HEK293T (cell line): ENCODE measurements around the gene PPOX.
A peak's percentile ranks its signal among the peaks of the same experiment; 100 is the strongest.

Source experiments
- CTCF ChIA-PET: fragments of 350-600 bp; formaldehyde crosslinking; extraction: SDS; loops from one replicate; lab custom pipeline; 2021; ENCODE audit warnings: antibody characterized with exemption, inconsistent platforms; lab: Yijun Ruan, JAX
- POLR2A ChIA-PET: fragments of 350-600 bp; formaldehyde crosslinking; extraction: SDS; loops from one replicate; lab custom pipeline; 2020; ENCODE audit warnings: antibody characterized with exemption, inconsistent platforms; lab: Yijun Ruan, JAX
- DNase-seq: peaks from one replicate; pipeline ENCODE4 v3.0.0; 2012; ENCODE audit warnings: mixed read lengths; ENCODE audit errors: extremely low spot score
- ARNT ChIP-seq: fragments of 450-650 bp; IDR thresholded peaks from 2 replicates; pipeline ENCODE4 v1.6.1; 2017; ENCODE audit warnings: mild to moderate bottlenecking
- BHLHE40 ChIP-seq: fragments of 450-650 bp; IDR thresholded peaks from 2 replicates; pipeline ENCODE4 v1.6.1; 2016; ENCODE audit warnings: mild to moderate bottlenecking, moderate library complexity, borderline replicate concordance
- CTBP1 ChIP-seq: fragments of 450-650 bp; IDR thresholded peaks from 2 replicates; pipeline ENCODE4 v1.6.1; 2016; ENCODE audit warnings: borderline replicate concordance
- ELF4 ChIP-seq: fragments of 450-650 bp; IDR thresholded peaks from 2 replicates; pipeline ENCODE4 v1.6.1; 2017; ENCODE audit warnings: antibody characterized with exemption
- FOXA1 ChIP-seq: fragments of 450-650 bp; IDR thresholded peaks from 2 replicates; pipeline ENCODE4 v1.6.1; 2016; ENCODE audit warnings: mild to moderate bottlenecking
- FOXK2 ChIP-seq: fragments of 450-650 bp; IDR thresholded peaks from 2 replicates; pipeline ENCODE4 v1.6.1; 2016; ENCODE audit warnings: mild to moderate bottlenecking
- FOXM1 ChIP-seq: fragments of 450-650 bp; IDR thresholded peaks from 2 replicates; pipeline ENCODE4 v1.6.1; 2017; ENCODE audit warnings: mild to moderate bottlenecking, borderline replicate concordance
- HDGF ChIP-seq: fragments of 450-650 bp; IDR thresholded peaks from 2 replicates; pipeline ENCODE4 v1.6.1; 2017; ENCODE audit warnings: antibody characterized with exemption, borderline replicate concordance
- L3MBTL2 ChIP-seq: fragments of 450-650 bp; conservative IDR thresholded peaks from 2 replicates; pipeline ENCODE4 v1.6.1; 2016; ENCODE audit warnings: mild to moderate bottlenecking
- LEF1 ChIP-seq: fragments of 450-650 bp; IDR thresholded peaks from 2 replicates; pipeline ENCODE4 v1.6.1; 2017; ENCODE audit warnings: mild to moderate bottlenecking, borderline replicate concordance
- NFRKB ChIP-seq: fragments of 450-650 bp; IDR thresholded peaks from 2 replicates; pipeline ENCODE4 v1.6.1; 2016; ENCODE audit warnings: mild to moderate bottlenecking, moderate library complexity
- PKNOX1 ChIP-seq: fragments of 450-650 bp; IDR thresholded peaks from 2 replicates; pipeline ENCODE4 v1.6.1; 2016
- SP1 ChIP-seq: fragments of 450-650 bp; IDR thresholded peaks from 2 replicates; pipeline ENCODE4 v1.6.1; 2017
- SUZ12 ChIP-seq: fragments of 450-650 bp; IDR thresholded peaks from 2 replicates; pipeline ENCODE4 v1.6.1; 2016; ENCODE audit warnings: mild to moderate bottlenecking
- TARDBP ChIP-seq: fragments of 450-650 bp; IDR thresholded peaks from 2 replicates; pipeline ENCODE4 v1.6.1; 2016
- ZNF384 ChIP-seq: fragments of 450-650 bp; IDR thresholded peaks from 2 replicates; pipeline ENCODE4 v1.6.1; 2016

The PPOX gene

GRCh38 chr1:161165742-161166668 is at the start of gene PPOX:
PPOX (plus strand) TSS chr1:161166426; CDS start chr1:161166848, 422 bp downstream.
- ChIA-PET POLR2A (interaction anchor here (0.8 to 3.8 kb wide), 11 partner anchors 8 to 148 kb away, joined by 3 to 19 read pairs (median 8); partner anchors contain the start of genes B4GALT3, DEDD, NDUFS2 and NIT1), CTCF (interaction anchor here (0.7 to 2.1 kb wide), 13 partner anchors 9 to 168 kb away, joined by 3 to 7 read pairs (median 4); partner anchors contain the start of genes NDUFS2, UFC1 and USF1)
- peak; percentile 90 for DNase-seq
- no peak for TF ChIP-seq ZNF384
- peak; percentile 77; the same call in 1 of the 2 replicates for TF ChIP-seq PKNOX1
- TF ChIP-seq ELF4: no peak
- no peak for TF ChIP-seq FOXM1
- TF ChIP-seq SP1: no peak
- TF ChIP-seq L3MBTL2: peak; percentile 98
- no peak for TF ChIP-seq ARNT
- no peak for TF ChIP-seq FOXA1
- TF ChIP-seq CTBP1: no peak
- no peak for TF ChIP-seq LEF1
- no peak for TF ChIP-seq NFRKB
- TF ChIP-seq BHLHE40: no peak

- TF ChIP-seq SP1: no peak
- TF ChIP-seq L3MBTL2: 0 out of 2 replicates have a peak, but pooled peaks have one; percentile 22
- 0 out of 2 replicates have a peak, but pooled peaks have one; percentile 38 for TF ChIP-seq HDGF
- peak; percentile 96 for DNase-seq
- CTCF ChIA-PET: interaction anchor here (0.6 to 0.8 kb wide), 3 partner anchors 19 to 100 kb away, joined by 3 to 5 read pairs (median 3); no protein-coding TSS in a partner anchor
- POLR2A ChIA-PET: interaction anchor here (0.6 to 1.7 kb wide), 11 partner anchors 13 to 97 kb away, joined by 3 to 13 read pairs (median 5); partner anchors contain the start of genes DEDD, F11R, KLHDC9 and PPOX
Observed at GRCh38 chr1:161117759-161118581, 48.3 kb upstream of the PPOX start, which contains the start of the genes NIT1 and PFDN2. NIT1 (plus strand) TSS chr1:161118105; CDS start chr1:161118177, 72 bp downstream. PFDN2 (minus strand) TSS chr1:161118037; CDS start chr1:161118026, 11 bp downstream.

- ChIA-PET POLR2A (no interaction called here), CTCF (interaction anchor here (0.6 kb wide), 1 partner anchor 25 kb away, joined by 3 read pairs; no protein-coding TSS in a partner anchor)
- TF ChIP-seq FOXA1: no peak
- TF ChIP-seq L3MBTL2: 0 out of 2 replicates have a peak, but pooled peaks have one; percentile 29
- TF ChIP-seq BHLHE40: no peak
- DNase-seq: peak; percentile 71
Observed at GRCh38 chr1:161119092-161119903, 46.9 kb upstream of the PPOX start.

GRCh38 chr1:161121042-161121650 is 45.1 kb upstream of the PPOX start:
- no peak for TF ChIP-seq L3MBTL2
- TF ChIP-seq LEF1: no peak
- TF ChIP-seq FOXA1: no peak
- no peak for TF ChIP-seq NFRKB
- TF ChIP-seq BHLHE40: no peak
- TF ChIP-seq FOXM1: no peak
- TF ChIP-seq TARDBP: no peak
- TF ChIP-seq SUZ12: no peak
- no peak for TF ChIP-seq CTBP1
- ChIA-PET CTCF (no interaction called here), POLR2A (no interaction called here)

GRCh38 chr1:161121834-161122233 is 44.4 kb upstream of the PPOX start:
- TF ChIP-seq TARDBP: no peak
- TF ChIP-seq ZNF384: no peak
- TF ChIP-seq FOXK2: no peak
- no peak for TF ChIP-seq FOXM1
- no peak for TF ChIP-seq ARNT
- no peak for TF ChIP-seq L3MBTL2
- TF ChIP-seq NFRKB: no peak
- TF ChIP-seq BHLHE40: no peak
- TF ChIP-seq CTBP1: no peak
- no peak for TF ChIP-seq SP1
- TF ChIP-seq PKNOX1: no peak
- no peak for TF ChIP-seq HDGF
- ChIA-PET CTCF (no interaction called here), POLR2A (interaction anchor here (1.1 kb wide), 1 partner anchor 32 kb away, joined by 3 read pairs; the partner anchor contains the start of gene UFC1)
- no peak for DNase-seq

More at GRCh38 chr1:161121042-161121650, 45.1 kb upstream of the PPOX start:
- DNase-seq: no peak
